ENCODE data around the gene PLK1. TPM values are rescaled to one million over a fixed set of nuclear protein-coding genes. Genes with fewer than 3 reads are reported as not detected.
"Not testable (repeated sequence)": the region's sequence is repeated elsewhere in the genome, so short reads cannot be mapped to it uniquely, and the experiment has no call there.

Gene PLK1
- 59.3 and 62.4 TPM in 2 replicates for total RNA-seq (2014; rRNA removed; shearing (Covaris generic))

- H3K36me3 ChIP-seq = peaks cover 30% of the 10 kb centered on the region
- H3K4me1 ChIP-seq = no peaks in the 10 kb centered on the region
- no peaks in the 10 kb centered on the region for H3K9me3 ChIP-seq (replicated peaks)
- peak within 1 kb of the TSS; percentile 93 for H3K4me3 ChIP-seq
- DNase-seq = peak; percentile 83 to 85
- H3K27me3 ChIP-seq = no peaks in the 10 kb centered on the region
- peak within 1 kb of the TSS; percentile 73 for H3K27ac ChIP-seq
Observed at GRCh38 chr16:23678430-23679273, at the start of gene PLK1. TSS of gene PLK1 (plus strand) at chr16:23678889. CDS start at chr16:23678933, 44 bp downstream.

GRCh38 chr16:23629516-23629915 lies 49.2 kb upstream of the PLK1 start:
- Histone ChIP-seq H3K36me3 (peaks cover 50% of the 10 kb centered on the region), H3K27me3 (no peaks in the 10 kb centered on the region), H3K27ac (no peak overlapping the region), H3K4me3 (no peak overlapping the region), H3K4me1 (no peaks in the 10 kb centered on the region), H3K9me3 (replicated peaks) (no peaks in the 10 kb centered on the region)
- DNase-seq = no peak

- not testable (repeated sequence) for H3K9me3 ChIP-seq (replicated peaks); DNase-seq; H3K27ac ChIP-seq; H3K4me1 ChIP-seq; H3K4me3 ChIP-seq; H3K27me3 ChIP-seq
- peaks cover 43% of the 10 kb centered on the region for H3K36me3 ChIP-seq
Observed at GRCh38 chr16:23631874-23632273, 46.8 kb upstream of the PLK1 start.

- no peaks in the 10 kb centered on the region for H3K9me3 ChIP-seq (replicated peaks)
- no peaks in the 10 kb centered on the region for H3K27me3 ChIP-seq
- no peak overlapping the region for H3K4me3 ChIP-seq
- H3K27ac ChIP-seq = no peak overlapping the region
- no peaks in the 10 kb centered on the region for H3K4me1 ChIP-seq
- peaks cover 46% of the 10 kb centered on the region for H3K36me3 ChIP-seq
- DNase-seq = no peak
Observed at GRCh38 chr16:23634461-23635036, 44.1 kb upstream of the PLK1 start.

GRCh38 chr16:23635958-23636357 lies 42.7 kb upstream of the PLK1 start:
- Histone ChIP-seq H3K36me3 (peaks cover 33% of the 10 kb centered on the region), H3K27ac (no peak overlapping the region), H3K27me3 (no peaks in the 10 kb centered on the region), H3K4me1 (no peaks in the 10 kb centered on the region), H3K4me3 (no peak overlapping the region), H3K9me3 (replicated peaks) (no peaks in the 10 kb centered on the region)
- DNase-seq = no peak

- H3K27me3 ChIP-seq = no peaks in the 10 kb centered on the region
- H3K4me3 ChIP-seq = peak overlapping the region; percentile 77
- H3K36me3 ChIP-seq = peaks cover 31% of the 10 kb centered on the region
- H3K27ac ChIP-seq = peak overlapping the region; percentile 74
- peak in 1 of 2 experiments; percentile 19 for DNase-seq
- H3K4me1 ChIP-seq = no peaks in the 10 kb centered on the region
- H3K9me3 ChIP-seq (replicated peaks) = no peaks in the 10 kb centered on the region
Observed at GRCh38 chr16:23640615-23640930, 38.1 kb upstream of the PLK1 start.

GRCh38 chr16:23640931-23641765 lies 37.5 kb upstream of the PLK1 start, which contains the start of the genes DCTN5 and PALB2:
TSS of gene DCTN5 (plus strand) at chr16:23641466. CDS start at chr16:23641543, 77 bp downstream.
TSS of gene PALB2 (minus strand) at chr16:23641310. CDS start at chr16:23641157, 153 bp downstream.
- no peaks in the 10 kb centered on the region for H3K27me3 ChIP-seq
- peak; percentile 93 to 95 for DNase-seq
- H3K4me1 ChIP-seq = no peaks in the 10 kb centered on the region
- H3K4me3 ChIP-seq = peak within 1 kb of the TSS; percentile 77
- peak within 1 kb of the TSS; percentile 74 for H3K27ac ChIP-seq
- H3K36me3 ChIP-seq = peaks cover 29% of the 10 kb centered on the region
- H3K9me3 ChIP-seq (replicated peaks) = no peaks in the 10 kb centered on the region

GRCh38 chr16:23642246-23642774 lies 36.4 kb upstream of the PLK1 start:
- no peak for DNase-seq
- Histone ChIP-seq H3K36me3 (peaks cover 31% of the 10 kb centered on the region), H3K9me3 (replicated peaks) (no peaks in the 10 kb centered on the region), H3K27me3 (no peaks in the 10 kb centered on the region), H3K4me1 (no peaks in the 10 kb centered on the region), H3K4me3 (peak overlapping the region; percentile 77), H3K27ac (peak overlapping the region; percentile 74)

GRCh38 chr16:23650674-23651416 lies 27.8 kb upstream of the PLK1 start:
- DNase-seq = no peak
- Histone ChIP-seq H3K9me3 (replicated peaks) (no peaks in the 10 kb centered on the region), H3K27me3 (no peaks in the 10 kb centered on the region), H3K36me3 (peaks cover 48% of the 10 kb centered on the region), H3K4me3 (no peak overlapping the region), H3K27ac (no peak overlapping the region), H3K4me1 (no peaks in the 10 kb centered on the region)

- H3K27ac ChIP-seq = no peak overlapping the region
- DNase-seq = no peak
- no peaks in the 10 kb centered on the region for H3K9me3 ChIP-seq (replicated peaks)
- peaks cover 42% of the 10 kb centered on the region for H3K36me3 ChIP-seq
- no peak overlapping the region for H3K4me3 ChIP-seq
- H3K4me1 ChIP-seq = no peaks in the 10 kb centered on the region
- H3K27me3 ChIP-seq = no peaks in the 10 kb centered on the region
Observed at GRCh38 chr16:23651943-23652468, 26.7 kb upstream of the PLK1 start.

GRCh38 chr16:23663918-23664317 lies 14.8 kb upstream of the PLK1 start:
- H3K9me3 ChIP-seq (replicated peaks) = no peaks in the 10 kb centered on the region
- peaks cover 63% of the 10 kb centered on the region for H3K36me3 ChIP-seq
- no peak overlapping the region for H3K27ac ChIP-seq
- H3K27me3 ChIP-seq = no peaks in the 10 kb centered on the region
- H3K4me1 ChIP-seq = no peaks in the 10 kb centered on the region
- H3K4me3 ChIP-seq = no peak overlapping the region
- no peak for DNase-seq

- H3K9me3 ChIP-seq (replicated peaks) = no peaks in the 10 kb centered on the region
- H3K4me3 ChIP-seq = no peak overlapping the region
- H3K4me1 ChIP-seq = no peaks in the 10 kb centered on the region
- no peak overlapping the region for H3K27ac ChIP-seq
- H3K27me3 ChIP-seq = no peaks in the 10 kb centered on the region
- DNase-seq = no peak
- peaks cover 38% of the 10 kb centered on the region for H3K36me3 ChIP-seq
Observed at GRCh38 chr16:23666571-23667354, 11.9 kb upstream of the PLK1 start.

- H3K36me3 ChIP-seq = peaks cover 34% of the 10 kb centered on the region
Observed at GRCh38 chr16:23667355-23667659, 11.4 kb upstream of the PLK1 start.

More at GRCh38 chr16:23667355-23667659, 11.4 kb upstream of the PLK1 start:
- Histone ChIP-seq H3K4me3 (no peak overlapping the region), H3K27me3 (no peaks in the 10 kb centered on the region), H3K27ac (no peak overlapping the region), H3K4me1 (no peaks in the 10 kb centered on the region), H3K9me3 (replicated peaks) (no peaks in the 10 kb centered on the region)
- DNase-seq = no peak
